ENCODE results near the gene CTDSPL2. TPM values are rescaled to one million over a fixed set of nuclear protein-coding genes. Genes with fewer than 3 reads are reported as not detected.

Gene CTDSPL2
- 11.9 to 32.3 TPM (median 17.7 TPM) in 5 replicates for total RNA-seq (2022; extraction: Qiagen RNA extraction; ENCODE audit: low read depth)

DNA sequence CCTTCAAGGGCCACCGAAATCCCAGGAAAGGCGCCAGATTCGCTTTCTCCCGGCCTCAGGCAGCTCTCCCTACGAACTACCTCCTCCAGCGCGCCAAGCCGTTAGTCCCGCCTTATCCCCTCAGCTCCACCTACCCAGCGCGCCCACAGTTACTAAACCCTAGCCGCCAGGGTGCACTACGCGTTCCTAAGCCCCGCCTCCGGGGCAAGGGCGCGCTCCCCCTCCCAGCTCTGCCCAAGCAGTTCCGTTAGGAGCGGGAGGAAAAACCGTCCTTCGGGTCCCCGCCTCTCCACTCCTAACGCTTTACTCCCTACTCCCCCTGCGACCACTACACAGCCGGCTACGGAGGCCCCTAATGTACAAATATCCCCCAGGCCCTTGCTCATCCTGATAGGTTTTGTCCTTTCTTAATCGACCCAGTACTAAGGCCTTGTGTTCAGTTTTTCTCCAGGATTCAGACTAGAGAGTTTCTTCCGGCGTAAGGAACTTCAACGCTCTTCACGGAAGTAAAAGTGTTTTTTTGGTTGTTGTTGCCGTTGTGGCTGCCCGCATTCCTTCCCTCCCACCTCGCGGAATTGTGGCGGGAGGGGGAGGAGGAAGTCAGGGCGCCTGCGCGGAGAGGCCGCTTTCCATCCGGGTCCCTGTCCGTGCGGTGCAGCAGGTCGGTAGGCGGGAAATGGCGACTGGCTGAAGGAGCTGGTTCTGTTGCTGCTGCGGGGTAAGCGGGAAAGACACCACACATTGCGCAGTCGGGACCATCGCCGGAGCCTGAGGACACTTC, at the start of gene CTDSPL2:
CTDSPL2 (plus strand) TSS at position 655 of the 781 bp plus-strand sequence. CDS start 31,386 bp downstream, outside the sequence.

DNA sequence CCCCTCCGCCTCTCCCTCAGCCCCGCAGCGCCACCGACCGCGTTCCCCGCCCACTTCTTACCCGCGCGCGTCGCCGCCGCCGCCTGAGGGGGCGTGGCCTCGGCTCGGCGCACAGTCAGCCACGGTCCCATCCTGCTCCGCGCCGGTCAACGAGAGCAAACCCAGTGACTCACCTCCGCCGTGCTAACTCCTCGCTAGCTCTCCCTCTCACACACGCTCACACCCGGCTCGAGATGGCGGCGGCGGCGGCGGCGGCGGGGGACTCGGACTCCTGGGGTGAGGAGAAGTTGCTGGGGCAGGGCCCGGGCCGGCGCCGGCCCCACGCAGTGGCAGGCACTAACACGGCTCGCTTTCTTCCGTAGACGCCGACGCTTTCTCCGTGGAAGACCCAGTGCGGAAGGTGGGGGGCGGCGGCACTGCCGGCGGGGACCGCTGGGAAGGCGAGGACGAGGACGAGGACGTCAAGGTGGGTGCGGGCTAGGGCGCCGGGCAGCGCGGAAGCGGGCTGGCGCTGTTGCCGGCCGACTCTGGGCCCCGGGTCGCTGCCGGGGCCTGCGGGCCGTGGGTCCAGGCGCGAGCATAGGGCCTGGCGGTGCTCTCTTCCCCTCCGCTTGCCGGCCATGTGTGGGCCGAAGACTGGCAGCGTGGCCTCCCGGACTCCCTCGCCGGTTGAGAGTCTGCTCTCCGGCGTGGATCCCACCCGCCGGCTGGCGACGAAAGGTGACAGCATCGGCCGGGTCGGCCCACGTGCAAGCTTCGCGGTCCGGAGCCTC, 109.7 kb downstream of the CTDSPL2 start, which contains the start of gene EIF3J:
EIF3J (plus strand) TSS at position 186 of the 773 bp plus-strand sequence; CDS start at position 234, 48 bp downstream.

Other genes with a start within 250 kb of the CTDSPL2 start
- gene FRMD5, start 232.4 kb upstream of the CTDSPL2 start, total RNA-seq (2022; extraction: Qiagen RNA extraction; ENCODE audit: low read depth): 3.9 to 5.6 TPM (median 4.2 TPM) in 5 replicates
- 25.8 to 36.2 TPM (median 30.6 TPM) in 5 replicates for gene GOLM2, start 138.9 kb upstream of the CTDSPL2 start, total RNA-seq (2022; extraction: Qiagen RNA extraction; ENCODE audit: low read depth)
- gene EIF3J, start 109.5 kb downstream of the CTDSPL2 start, total RNA-seq (2022; extraction: Qiagen RNA extraction; ENCODE audit: low read depth): 88.3 to 106 TPM (median 95.6 TPM) in 5 replicates
- 6.8 to 11.4 TPM (median 9.5 TPM) in 5 replicates for gene SPG11, start 236.0 kb downstream of the CTDSPL2 start, total RNA-seq (2022; extraction: Qiagen RNA extraction; ENCODE audit: low read depth)